GM23248 (cell line): ENCODE measurements around the gene DHX57. TPM values are rescaled to one million over a fixed set of nuclear protein-coding genes. Genes with fewer than 3 reads are reported as not detected.
A peak's percentile ranks its signal among the peaks of the same experiment; 100 is the strongest.
"Not testable (repeated sequence)": the region's sequence is repeated elsewhere in the genome, so short reads cannot be mapped to it uniquely, and the experiment has no call there.

Source experiments
- DNase-seq: peaks from one replicate; pipeline ENCODE4 v3.0.0-alpha.2; 2015
- H2AFZ ChIP-seq: fragments of 200-600 bp; sonication (generic); 2 replicates; pipeline ENCODE4 v1.6.1; 2016; ENCODE audit warnings: antibody characterized with exemption
- H3F3A ChIP-seq: fragments of 200-600 bp; sonication (generic); 2 replicates; pipeline ENCODE4 v1.6.1; 2016; ENCODE audit warnings: mild to moderate bottlenecking, antibody characterized with exemption, mixed run types; ENCODE audit not compliant: insufficient read depth
- H3K27ac ChIP-seq: fragments of 200-600 bp; sonication (generic); 2 replicates; pipeline ENCODE4 v1.5.1; 2016; ENCODE audit warnings: mild to moderate bottlenecking
- H3K27me3 ChIP-seq: fragments of 200-600 bp; sonication (generic); replicated peaks from 2 replicates; pipeline ENCODE4 v1.6.1; 2016; ENCODE audit warnings: mild to moderate bottlenecking; ENCODE audit not compliant: insufficient read depth
- H3K36me3 ChIP-seq: fragments of 200-600 bp; sonication (generic); 2 replicates; pipeline ENCODE4 v1.6.1; 2016; ENCODE audit warnings: low read depth, mild to moderate bottlenecking
- H3K4me1 ChIP-seq: fragments of 200-600 bp; sonication (generic); 2 replicates; pipeline ENCODE4 v1.6.1; 2016; ENCODE audit warnings: mild to moderate bottlenecking; ENCODE audit not compliant: insufficient read depth
- H3K4me2 ChIP-seq: fragments of 200-600 bp; sonication (generic); one replicate; pipeline ENCODE4 v1.6.1; 2016; ENCODE audit warnings: mild to moderate bottlenecking; ENCODE audit not compliant: unreplicated experiment
- H3K4me3 ChIP-seq: fragments of 200-600 bp; sonication (generic); 2 replicates; pipeline ENCODE4 v1.5.1; 2016; ENCODE audit warnings: mild to moderate bottlenecking
- H3K79me2 ChIP-seq: fragments of 200-600 bp; sonication (generic); 2 replicates; pipeline ENCODE4 v1.6.1; 2016; ENCODE audit warnings: mild to moderate bottlenecking; ENCODE audit not compliant: insufficient read depth
- H3K9ac ChIP-seq: fragments of 200-600 bp; sonication (generic); 2 replicates; pipeline ENCODE4 v1.6.1; 2016; ENCODE audit warnings: mild to moderate bottlenecking
- H3K9me2 ChIP-seq: fragments of 200-600 bp; sonication (generic); 2 replicates; pipeline ENCODE4 v1.6.1; 2016; ENCODE audit warnings: mixed run types, mild to moderate bottlenecking, moderate library complexity; ENCODE audit not compliant: insufficient read depth
- H3K9me3 ChIP-seq: fragments of 200-600 bp; sonication (generic); one replicate; pipeline ENCODE4 v1.6.1; 2017; ENCODE audit warnings: low read depth
- H4K20me1 ChIP-seq: fragments of 200-600 bp; sonication (generic); 2 replicates; pipeline ENCODE4 v1.6.0; 2016; ENCODE audit not compliant: insufficient read depth
- EZH2 ChIP-seq: fragments of 200-600 bp; sonication (generic); IDR thresholded peaks from 2 replicates; pipeline ENCODE4 v1.6.1; 2018; ENCODE audit warnings: antibody characterized with exemption, mild to moderate bottlenecking; ENCODE audit not compliant: insufficient read depth, poor library complexity, severe bottlenecking
- EZH2phosphoT487 ChIP-seq: fragments of 200-600 bp; sonication (generic); IDR thresholded peaks from 2 replicates; pipeline ENCODE4 v1.6.1; 2018; ENCODE audit warnings: antibody characterized with exemption, moderate library complexity, mild to moderate bottlenecking, low read depth; ENCODE audit not compliant: insufficient read depth
- WGBS, 2 experiments: methylation state at CpG; one replicate each; pipeline ENCODE4 v1.1.6; 2015 to 2017; ENCODE audit warnings: low lambda C conversion rate in 2 of 2, low coverage in 1 of 2; ENCODE audit errors: missing lambda C conversion rate in 2 of 2; 5-methylcytosine and 5-hydroxymethylcytosine counted together
- in situ Hi-C: fragments of 300-500 bp; cut with MboI; formaldehyde crosslinking; loops from 2 replicates; pipeline ENCODE4 v1.15.0; 2020
- polyA plus RNA-seq: library from polyadenylated mRNA; unstranded; fragments of >200 nt; fragmentation: Nextera tagmentation; extraction: Ambion mirVana; gene quantifications from 2 replicates; pipeline ENCODE4 v1.2.1, GENCODE V29; 2016
- total RNA-seq: library from RNA; depleted of rRNA; stranded (reverse); fragments of >200 nt; shearing (Covaris generic); gene quantifications from 2 replicates; pipeline ENCODE4 v1.2.3, GENCODE V29; 2014

Gene DHX57
- total and polyA plus RNA-seq, 2 experiments from 2014 or later = 10.5 to 13.9 TPM

GRCh38 chr2:38763728-38764127, 112.0 kb downstream of the DHX57 start:
- Histone ChIP-seq H3F3A (peaks cover 21% of the 10 kb centered on the region), H3K9ac (no peak overlapping the region), H2AFZ (no peak overlapping the region), H3K4me1 (peaks cover 20% of the 10 kb centered on the region), H3K9me2 (no peaks in the 10 kb centered on the region), H3K27ac (no peak overlapping the region), H3K79me2 (no peaks in the 10 kb centered on the region), H3K4me3 (no peak overlapping the region), H3K27me3 (no peaks in the 10 kb centered on the region), H3K9me3 (no peaks in the 10 kb centered on the region), H4K20me1 (no peaks in the 10 kb centered on the region), H3K4me2 (no peak overlapping the region), H3K36me3 (no peaks in the 10 kb centered on the region)
- WGBS, 2 experiments = 99% methylated on average over 4 of the region's 4 CpGs
- in situ Hi-C loops = no loop called here
- no peak for DNase-seq
- TF ChIP-seq EZH2 = no peak
- TF ChIP-seq EZH2phosphoT487 = no peak

- Histone ChIP-seq H3K4me1 (peaks cover 20% of the 10 kb centered on the region), H3K27ac (no peak overlapping the region), H3K79me2 (no peaks in the 10 kb centered on the region), H3K36me3 (no peaks in the 10 kb centered on the region), H3K9ac (no peak overlapping the region), H3K4me3 (no peak overlapping the region), H3K4me2 (no peak overlapping the region), H2AFZ (no peak overlapping the region), H4K20me1 (no peaks in the 10 kb centered on the region), H3K27me3 (no peaks in the 10 kb centered on the region), H3F3A (peaks cover 21% of the 10 kb centered on the region), H3K9me3 (no peaks in the 10 kb centered on the region), H3K9me2 (no peaks in the 10 kb centered on the region)
- in situ Hi-C loops = no loop called here
- 87 to 92% methylated on average over 2 of the region's 2 CpGs for WGBS, 2 experiments
- no peak for DNase-seq
- TF ChIP-seq EZH2 = no peak
- no peak for TF ChIP-seq EZH2phosphoT487
Measured at GRCh38 chr2:38763228-38763627, 112.5 kb downstream of the DHX57 start.

GRCh38 chr2:38755891-38756290, 119.8 kb downstream of the DHX57 start:
- H3K79me2 ChIP-seq, H3K27me3 ChIP-seq, H3F3A ChIP-seq, in situ Hi-C loops, H3K9ac ChIP-seq, H3K9me2 ChIP-seq, H3K36me3 ChIP-seq, DNase-seq, H3K4me3 ChIP-seq, H3K4me2 ChIP-seq, H2AFZ ChIP-seq, H3K27ac ChIP-seq, H3K4me1 ChIP-seq, H4K20me1 ChIP-seq, H3K9me3 ChIP-seq: not testable (repeated sequence)
- WGBS, 2 experiments = 86 to 96% methylated on average over 1 to 31 of the region's 31 CpGs

GRCh38 chr2:38754506-38754905, 121.2 kb downstream of the DHX57 start:
- no peaks in the 10 kb centered on the region for H3K27me3 ChIP-seq
- no peaks in the 10 kb centered on the region for H3K9me3 ChIP-seq
- in situ Hi-C loops = no loop called here
- H3K4me2 ChIP-seq = peak overlapping the region; percentile 54
- peaks cover 5% of the 10 kb centered on the region for H3K4me1 ChIP-seq
- H3K79me2 ChIP-seq = peaks cover 15% of the 10 kb centered on the region
- H3K27ac ChIP-seq = no peak overlapping the region
- peak overlapping the region; percentile 44; the same call in 1 of the 2 replicates for H3K4me3 ChIP-seq
- no peaks in the 10 kb centered on the region for H3K9me2 ChIP-seq
- no peak for TF ChIP-seq EZH2phosphoT487
- no peak for TF ChIP-seq EZH2
- no peaks in the 10 kb centered on the region; the same call in 1 of the 2 replicates for H3F3A ChIP-seq
- 48 to 52% methylated on average over 3 of the region's 3 CpGs for WGBS, 2 experiments
- peaks cover 7% of the 10 kb centered on the region; the same call in 1 of the 2 replicates for H4K20me1 ChIP-seq
- peak overlapping the region; percentile 59 for H3K9ac ChIP-seq
- DNase-seq = no peak
- H3K36me3 ChIP-seq = no peaks in the 10 kb centered on the region
- peak overlapping the region; percentile 74 for H2AFZ ChIP-seq

GRCh38 chr2:38754049-38754448, 121.7 kb downstream of the DHX57 start:
- Histone ChIP-seq H3K9me2 (no peaks in the 10 kb centered on the region), H3K27me3 (no peaks in the 10 kb centered on the region), H4K20me1 (peaks cover 9% of the 10 kb centered on the region; the same call in 1 of the 2 replicates), H3K9me3 (no peaks in the 10 kb centered on the region), H3K79me2 (peaks cover 19% of the 10 kb centered on the region), H3K4me2 (peak overlapping the region; percentile 54), H3K36me3 (peaks cover 4% of the 10 kb centered on the region), H3K4me3 (0 out of 2 replicates have a peak overlapping the region, but pooled peaks have one; percentile 44), H3F3A (no peaks in the 10 kb centered on the region; the same call in 1 of the 2 replicates), H3K27ac (no peak overlapping the region), H3K9ac (peak overlapping the region; percentile 59), H2AFZ (peak overlapping the region; percentile 74), H3K4me1 (peaks cover 9% of the 10 kb centered on the region)
- TF ChIP-seq EZH2 (no peak), EZH2phosphoT487 (no peak)
- in situ Hi-C loops = no loop called here
- DNase-seq = no peak
